ENCODE data around the gene HCAR2.
"Not testable (repeated sequence)": the region's sequence is repeated elsewhere in the genome, so short reads cannot be mapped to it uniquely, and the experiment has no call there.

The HCAR2 gene

GRCh38 chr12:122661246-122661645, 41.9 kb downstream of the HCAR2 start:
- DNase-seq = no peak

GRCh38 chr12:122659579-122659978, 43.6 kb downstream of the HCAR2 start:
- no peak for DNase-seq

- DNase-seq = no peak
These were observed 46.9 kb downstream of the HCAR2 start for GRCh38 chr12:122656298-122656697.

- not testable (repeated sequence) for DNase-seq
These were observed 49.9 kb downstream of the HCAR2 start for GRCh38 chr12:122653291-122653690.

- DNase-seq = no peak
These were observed 51.5 kb downstream of the HCAR2 start for GRCh38 chr12:122651520-122652224.
